HG02798 (cell line): ENCODE measurements around the gene MAP3K9.
"Not testable (repeated sequence)": the region's sequence is repeated elsewhere in the genome, so short reads cannot be mapped to it uniquely, and the experiment has no call there.

Source experiments
- ATAC-seq: cut with Tn5 transposase; IDR thresholded peaks from one replicate; pipeline ENCODE4 v1.9.1; 2021; ENCODE audit warnings: mild to moderate bottlenecking; ENCODE audit not compliant: unreplicated experiment, poor library complexity

MAP3K9 gene

DNA sequence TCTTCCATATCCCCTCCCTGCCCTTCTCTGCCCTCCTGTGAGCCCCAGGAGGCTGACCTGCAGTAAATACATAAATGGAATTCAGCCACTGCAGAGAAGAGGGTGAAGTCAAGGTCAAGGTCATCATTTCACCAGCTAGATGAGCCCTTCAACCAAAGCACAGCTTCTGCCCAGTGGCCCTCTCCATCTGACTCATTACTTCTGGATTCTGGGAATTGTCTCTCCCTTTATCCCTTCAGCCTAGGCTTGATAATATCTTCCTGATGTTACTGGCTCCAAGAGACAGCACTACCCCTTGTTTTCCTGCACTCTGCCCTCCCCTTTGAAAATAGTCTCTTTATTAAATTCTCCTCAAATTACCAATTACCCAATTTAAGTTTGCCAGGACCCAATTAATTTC is 103.1 kb downstream of the MAP3K9 start:
- no peak for ATAC-seq

GRCh38 chr14:70704960-70705359 is 104.4 kb downstream of the MAP3K9 start:
- ATAC-seq, result no peak

DNA sequence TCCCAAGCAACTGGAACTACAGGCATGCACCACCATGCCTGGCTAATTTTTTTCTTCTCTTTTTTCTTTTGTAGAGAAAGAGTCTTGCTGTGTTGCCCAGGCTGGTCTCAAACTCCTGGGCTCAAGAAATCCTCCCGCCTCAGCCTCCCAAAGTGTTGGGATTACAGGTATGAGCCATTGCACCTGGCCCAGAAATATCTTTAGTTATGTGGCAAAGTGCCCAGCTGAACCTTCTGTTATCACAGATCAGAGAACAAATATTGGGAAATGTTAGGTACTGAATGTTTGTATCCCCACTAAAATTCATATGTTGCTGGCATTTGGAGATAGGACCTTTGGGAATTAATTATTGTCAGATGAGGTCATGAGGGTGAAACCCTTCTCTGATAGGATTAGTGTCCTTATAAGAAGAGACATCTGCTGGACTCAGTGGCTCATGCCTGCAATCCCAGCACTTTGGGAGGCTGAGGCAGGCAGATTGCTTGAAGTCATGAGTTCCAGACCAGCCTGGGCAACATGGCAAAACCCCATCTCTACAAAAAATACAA is 105.6 kb downstream of the MAP3K9 start:
- not testable (repeated sequence) for ATAC-seq

- ATAC-seq, result no peak
Measured at GRCh38 chr14:70702161-70702560, 107.2 kb downstream of the MAP3K9 start.

DNA sequence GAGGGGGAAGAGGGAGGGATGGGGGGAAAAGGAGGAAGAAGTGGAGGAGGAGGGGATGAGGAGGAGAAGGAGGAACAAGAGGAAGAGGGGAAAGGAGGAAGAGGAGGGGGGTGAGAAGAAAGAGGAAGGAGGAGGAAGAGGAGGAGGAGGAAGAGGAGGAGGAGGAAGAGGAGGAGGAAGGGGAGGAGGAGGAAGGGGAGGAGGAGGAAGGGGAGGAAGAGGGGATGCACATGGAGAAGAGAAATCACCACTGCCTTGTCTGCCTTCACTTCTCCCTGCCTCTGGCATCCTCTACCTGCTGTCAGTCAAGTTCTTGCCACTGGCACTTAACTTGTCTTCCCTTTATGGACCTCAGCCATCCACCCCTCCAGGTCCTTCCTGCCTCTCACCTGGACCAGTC is 107.7 kb downstream of the MAP3K9 start:
- ATAC-seq, result no peak

GRCh38 chr14:70700955-70701585 is 108.2 kb downstream of the MAP3K9 start:
- no peak for ATAC-seq

- no peak for ATAC-seq
Measured at GRCh38 chr14:70699646-70700045, 109.7 kb downstream of the MAP3K9 start.

DNA sequence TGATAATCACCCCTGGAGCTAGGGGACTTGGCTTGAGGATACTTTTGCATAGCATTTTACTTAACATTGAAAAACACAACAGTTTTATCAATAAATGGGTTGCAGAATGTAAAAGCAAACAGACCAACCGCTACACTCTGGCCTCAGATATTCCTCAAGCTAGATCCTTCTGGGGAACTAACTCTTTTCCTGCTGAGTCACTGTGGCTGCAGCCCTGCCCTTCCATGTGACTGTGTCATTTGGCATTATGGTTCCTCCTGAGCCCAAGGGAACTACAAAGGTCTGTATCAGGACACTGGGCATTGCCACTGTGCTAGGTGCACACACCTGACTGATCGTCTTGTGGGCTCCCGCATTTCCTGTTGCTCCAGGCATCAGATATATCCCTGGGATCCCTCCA is 111.0 kb downstream of the MAP3K9 start:
- ATAC-seq, result no peak

DNA sequence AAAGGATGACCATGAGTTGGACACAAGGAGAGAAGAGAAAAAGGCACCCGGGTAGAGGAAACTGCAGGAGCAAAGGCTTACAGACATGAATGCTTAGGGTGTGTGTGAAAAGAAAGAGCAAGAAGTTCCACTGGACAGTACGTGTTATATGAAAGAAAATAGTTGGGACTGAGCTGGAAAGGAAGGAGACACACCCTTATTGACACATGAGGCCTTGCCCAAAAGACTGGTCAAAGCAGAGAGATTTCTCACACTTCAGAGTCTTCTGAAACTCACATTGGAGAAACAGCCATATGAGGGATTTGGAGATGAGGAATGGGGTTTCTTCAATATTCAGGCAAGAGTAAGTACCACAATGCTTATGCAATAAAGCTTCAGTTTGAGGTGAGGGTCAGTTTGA is 111.6 kb downstream of the MAP3K9 start:
- ATAC-seq, result no peak

DNA sequence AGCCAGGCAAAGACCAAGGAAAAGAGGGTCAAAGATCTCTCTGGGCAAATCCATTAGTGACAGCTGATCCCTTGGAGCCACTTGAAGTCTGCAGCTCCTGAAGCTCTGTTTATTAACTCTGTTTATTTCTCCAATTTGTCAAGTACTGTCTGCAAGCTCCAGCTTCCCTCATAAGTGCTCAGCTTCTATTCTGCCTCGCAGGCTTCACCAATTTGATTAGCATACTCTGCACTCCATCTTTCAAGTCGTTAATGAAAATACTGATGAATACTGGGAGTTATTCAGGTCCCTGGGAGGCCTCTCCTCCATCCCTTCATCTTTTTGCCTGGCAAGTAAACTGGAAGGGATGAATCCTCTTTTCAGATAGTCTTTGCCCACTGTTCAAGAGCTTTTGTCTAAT is 113.3 kb downstream of the MAP3K9 start:
- ATAC-seq, result no peak

- ATAC-seq, result no peak
Measured at GRCh38 chr14:70692210-70692609, 117.1 kb downstream of the MAP3K9 start.

DNA sequence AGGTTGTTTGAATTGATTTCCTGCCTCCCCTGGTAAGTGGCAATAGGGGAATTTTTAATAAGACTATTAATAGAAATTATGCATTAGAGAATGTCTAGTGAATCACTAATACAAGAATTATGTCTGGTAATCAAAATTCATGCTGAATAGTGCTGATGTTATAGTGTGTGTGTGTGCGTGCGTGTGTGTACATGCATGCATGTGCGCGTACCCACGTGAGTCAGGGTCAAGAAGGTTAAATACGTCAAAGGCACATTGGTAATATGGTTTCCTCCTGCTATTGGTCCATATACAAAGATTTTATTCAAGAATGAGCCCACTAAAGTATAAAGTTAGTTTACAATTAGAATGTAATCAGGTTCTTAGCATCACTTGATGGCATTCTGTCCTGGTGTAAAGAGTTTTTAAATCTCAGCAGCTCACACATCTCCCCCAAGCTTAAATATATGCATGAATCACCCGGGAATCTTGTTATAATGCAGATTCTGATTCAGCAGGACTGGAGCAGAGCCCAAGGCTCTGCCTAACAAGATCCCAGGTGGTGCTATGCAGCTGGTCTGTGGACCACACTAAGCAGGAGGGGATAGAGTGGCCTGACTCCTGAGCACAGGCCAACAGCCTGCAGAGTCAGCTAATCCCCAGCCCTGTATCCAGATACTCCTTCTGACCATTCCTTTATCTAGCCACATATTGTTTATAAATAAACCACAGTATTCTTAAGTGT is 123.7 kb downstream of the MAP3K9 start:
- no peak for ATAC-seq

GRCh38 chr14:70683983-70684382 is 125.3 kb downstream of the MAP3K9 start:
- ATAC-seq, result no peak

DNA sequence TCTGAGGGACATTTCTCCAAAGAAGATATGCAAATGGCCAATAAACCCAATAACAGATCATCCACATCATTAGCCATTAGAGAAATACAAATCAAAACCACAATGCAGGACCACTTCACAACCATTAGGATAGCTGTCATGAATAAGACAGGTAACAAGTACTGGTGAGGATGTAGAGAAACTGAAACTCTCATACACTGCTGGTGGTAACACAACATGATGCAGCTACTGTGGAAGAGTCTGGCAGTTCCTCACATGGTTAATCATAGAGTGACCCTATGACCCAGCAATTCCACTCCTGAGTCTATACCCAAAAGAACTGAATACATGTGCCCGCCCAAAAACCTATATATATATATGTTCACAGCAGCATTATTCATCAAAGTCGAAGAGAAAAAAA is 128.6 kb downstream of the MAP3K9 start:
- ATAC-seq, result no peak

- ATAC-seq, result no peak
Measured at GRCh38 chr14:70677341-70677740, 132.0 kb downstream of the MAP3K9 start.
